ENCODE measurements around the gene APOH. TPM values are rescaled to one million over a fixed set of nuclear protein-coding genes. Genes with fewer than 3 reads are reported as not detected.

The APOH gene
- total and polyA plus RNA-seq, 9 of the 15 experiments (the other 6 are each of a cell fraction or from before 2014, with no cell fraction given): 1.1 TPM; not detected in 8

DNA sequence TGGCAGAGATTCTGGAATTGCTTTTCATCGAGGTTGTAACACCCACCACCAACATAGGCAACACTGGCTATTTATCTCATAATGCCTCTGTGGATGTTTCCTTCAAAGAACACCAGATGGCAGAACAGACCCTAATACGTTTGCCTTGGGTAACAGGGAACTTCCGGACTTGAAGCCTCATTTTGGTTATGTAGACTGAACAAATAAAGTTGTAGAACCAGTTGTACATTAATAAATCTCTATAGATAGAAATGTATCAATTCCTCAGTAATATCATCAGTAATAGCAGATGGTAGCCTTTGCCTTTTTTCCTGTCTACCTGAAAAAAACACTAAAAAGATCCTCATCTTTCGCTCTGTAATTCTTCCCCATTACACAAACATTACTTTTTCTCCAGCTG lies 25.9 kb upstream of the APOH start (continued):
- TF ChIP-seq, protein P1, sequence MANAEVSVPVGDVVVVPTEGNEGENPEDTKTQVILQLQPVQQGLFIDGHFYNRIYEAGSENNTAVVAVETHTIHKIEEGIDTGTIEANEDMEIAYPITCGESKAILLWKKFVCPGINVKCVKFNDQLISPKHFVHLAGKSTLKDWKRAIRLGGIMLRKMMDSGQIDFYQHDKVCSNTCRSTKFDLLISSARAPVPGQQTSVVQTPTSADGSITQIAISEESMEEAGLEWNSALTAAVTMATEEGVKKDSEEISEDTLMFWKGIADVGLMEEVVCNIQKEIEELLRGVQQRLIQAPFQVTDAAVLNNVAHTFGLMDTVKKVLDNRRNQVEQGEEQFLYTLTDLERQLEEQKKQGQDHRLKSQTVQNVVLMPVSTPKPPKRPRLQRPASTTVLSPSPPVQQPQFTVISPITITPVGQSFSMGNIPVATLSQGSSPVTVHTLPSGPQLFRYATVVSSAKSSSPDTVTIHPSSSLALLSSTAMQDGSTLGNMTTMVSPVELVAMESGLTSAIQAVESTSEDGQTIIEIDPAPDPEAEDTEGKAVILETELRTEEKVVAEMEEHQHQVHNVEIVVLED (CRISPR knock-in tag; IDR thresholded peaks at IDR 0.05): no peak
- TF ChIP-seq STAT5A (IDR thresholded peaks at IDR 0.05; ENCODE audit: borderline replicate concordance, low read length): no peak
- no peak for TF ChIP-seq MTA2 (IDR thresholded peaks at IDR 0.05; ENCODE audit: low read depth)
- TF ChIP-seq, protein P2, sequence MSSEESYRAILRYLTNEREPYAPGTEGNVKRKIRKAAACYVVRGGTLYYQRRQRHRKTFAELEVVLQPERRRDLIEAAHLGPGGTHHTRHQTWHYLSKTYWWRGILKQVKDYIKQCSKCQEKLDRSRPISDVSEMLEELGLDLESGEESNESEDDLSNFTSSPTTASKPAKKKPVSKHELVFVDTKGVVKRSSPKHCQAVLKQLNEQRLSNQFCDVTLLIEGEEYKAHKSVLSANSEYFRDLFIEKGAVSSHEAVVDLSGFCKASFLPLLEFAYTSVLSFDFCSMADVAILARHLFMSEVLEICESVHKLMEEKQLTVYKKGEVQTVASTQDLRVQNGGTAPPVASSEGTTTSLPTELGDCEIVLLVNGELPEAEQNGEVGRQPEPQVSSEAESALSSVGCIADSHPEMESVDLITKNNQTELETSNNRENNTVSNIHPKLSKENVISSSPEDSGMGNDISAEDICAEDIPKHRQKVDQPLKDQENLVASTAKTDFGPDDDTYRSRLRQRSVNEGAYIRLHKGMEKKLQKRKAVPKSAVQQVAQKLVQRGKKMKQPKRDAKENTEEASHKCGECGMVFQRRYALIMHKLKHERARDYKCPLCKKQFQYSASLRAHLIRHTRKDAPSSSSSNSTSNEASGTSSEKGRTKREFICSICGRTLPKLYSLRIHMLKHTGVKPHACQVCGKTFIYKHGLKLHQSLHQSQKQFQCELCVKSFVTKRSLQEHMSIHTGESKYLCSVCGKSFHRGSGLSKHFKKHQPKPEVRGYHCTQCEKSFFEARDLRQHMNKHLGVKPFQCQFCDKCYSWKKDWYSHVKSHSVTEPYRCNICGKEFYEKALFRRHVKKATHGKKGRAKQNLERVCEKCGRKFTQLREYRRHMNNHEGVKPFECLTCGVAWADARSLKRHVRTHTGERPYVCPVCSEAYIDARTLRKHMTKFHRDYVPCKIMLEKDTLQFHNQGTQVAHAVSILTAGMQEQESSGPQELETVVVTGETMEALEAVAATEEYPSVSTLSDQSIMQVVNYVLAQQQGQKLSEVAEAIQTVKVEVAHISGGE (CRISPR knock-in tag; IDR thresholded peaks at IDR 0.05): no peak
- TF ChIP-seq FOXK2 (conservative IDR thresholded peaks at IDR 0.05 in 1 of 2, IDR thresholded peaks at IDR 0.05 in 1 of 2; ENCODE audit: low read depth in 2 of 2): peak in 1 of 2 experiments; percentile 58; a peak in 1 of 4 replicates
- TF ChIP-seq ZNF184 (CRISPR knock-in tag; IDR thresholded peaks at IDR 0.05): no peak
- peak; percentile 73; the same call in 1 of the 2 replicates for TF ChIP-seq ETV5 (CRISPR knock-in tag; IDR thresholded peaks at IDR 0.05; ENCODE audit: low read depth)
- TF ChIP-seq MAZ (CRISPR knock-in tag; conservative IDR thresholded peaks at IDR 0.05 in 1 of 2, IDR thresholded peaks at IDR 0.05 in 1 of 2): peak in 1 of 2 experiments; percentile 16; a peak in 1 of 4 replicates
- no peak for TF ChIP-seq PCBP2 (IDR thresholded peaks at IDR 0.05; ENCODE audit: low read depth, low read length, poor library complexity, severe bottlenecking)
- TF ChIP-seq XRCC5 (IDR thresholded peaks at IDR 0.05; ENCODE audit: low read depth, low read length): no peak
- no peak for TF ChIP-seq BMI1 (IDR thresholded peaks at IDR 0.05; ENCODE audit: low read length)
- no peak for TF ChIP-seq TBL1XR1 (IDR thresholded peaks at IDR 0.05; ENCODE audit: low read length in 2 of 2)
- no peak for TF ChIP-seq ZNF77 (CRISPR knock-in tag; IDR thresholded peaks at IDR 0.05)
- TF ChIP-seq, protein P3, sequence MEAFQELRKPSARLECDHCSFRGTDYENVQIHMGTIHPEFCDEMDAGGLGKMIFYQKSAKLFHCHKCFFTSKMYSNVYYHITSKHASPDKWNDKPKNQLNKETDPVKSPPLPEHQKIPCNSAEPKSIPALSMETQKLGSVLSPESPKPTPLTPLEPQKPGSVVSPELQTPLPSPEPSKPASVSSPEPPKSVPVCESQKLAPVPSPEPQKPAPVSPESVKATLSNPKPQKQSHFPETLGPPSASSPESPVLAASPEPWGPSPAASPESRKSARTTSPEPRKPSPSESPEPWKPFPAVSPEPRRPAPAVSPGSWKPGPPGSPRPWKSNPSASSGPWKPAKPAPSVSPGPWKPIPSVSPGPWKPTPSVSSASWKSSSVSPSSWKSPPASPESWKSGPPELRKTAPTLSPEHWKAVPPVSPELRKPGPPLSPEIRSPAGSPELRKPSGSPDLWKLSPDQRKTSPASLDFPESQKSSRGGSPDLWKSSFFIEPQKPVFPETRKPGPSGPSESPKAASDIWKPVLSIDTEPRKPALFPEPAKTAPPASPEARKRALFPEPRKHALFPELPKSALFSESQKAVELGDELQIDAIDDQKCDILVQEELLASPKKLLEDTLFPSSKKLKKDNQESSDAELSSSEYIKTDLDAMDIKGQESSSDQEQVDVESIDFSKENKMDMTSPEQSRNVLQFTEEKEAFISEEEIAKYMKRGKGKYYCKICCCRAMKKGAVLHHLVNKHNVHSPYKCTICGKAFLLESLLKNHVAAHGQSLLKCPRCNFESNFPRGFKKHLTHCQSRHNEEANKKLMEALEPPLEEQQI (IDR thresholded peaks at IDR 0.05): 0 out of 2 replicates have a peak, but pooled peaks have one; percentile 20
- no peak for TF ChIP-seq CBX3 (IDR thresholded peaks at IDR 0.05; ENCODE audit: borderline replicate concordance in 1 of 2, low read length in 2 of 2)
- no peak for TF ChIP-seq PPARD (CRISPR knock-in tag; IDR thresholded peaks at IDR 0.05)
- TF ChIP-seq, protein P4, sequence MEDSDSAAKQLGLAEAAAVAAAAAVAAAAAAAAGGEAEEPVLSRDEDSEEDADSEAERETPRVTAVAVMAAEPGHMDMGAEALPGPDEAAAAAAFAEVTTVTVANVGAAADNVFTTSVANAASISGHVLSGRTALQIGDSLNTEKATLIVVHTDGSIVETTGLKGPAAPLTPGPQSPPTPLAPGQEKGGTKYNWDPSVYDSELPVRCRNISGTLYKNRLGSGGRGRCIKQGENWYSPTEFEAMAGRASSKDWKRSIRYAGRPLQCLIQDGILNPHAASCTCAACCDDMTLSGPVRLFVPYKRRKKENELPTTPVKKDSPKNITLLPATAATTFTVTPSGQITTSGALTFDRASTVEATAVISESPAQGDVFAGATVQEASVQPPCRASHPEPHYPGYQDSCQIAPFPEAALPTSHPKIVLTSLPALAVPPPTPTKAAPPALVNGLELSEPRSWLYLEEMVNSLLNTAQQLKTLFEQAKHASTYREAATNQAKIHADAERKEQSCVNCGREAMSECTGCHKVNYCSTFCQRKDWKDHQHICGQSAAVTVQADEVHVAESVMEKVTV (CRISPR knock-in tag; IDR thresholded peaks at IDR 0.05): peak; percentile 96

All from K562 (cell line).